GM15510 (cell line): ENCODE data around the gene MRGPRX4.

Experiments
- POLR2A ChIP-seq: IDR thresholded peaks from 3 replicates; pipeline ENCODE4 v1.6.1; 2011; ENCODE audit warnings: borderline replicate concordance; ENCODE audit not compliant: insufficient read length; ENCODE audit errors: extremely low read depth

MRGPRX4 gene

DNA sequence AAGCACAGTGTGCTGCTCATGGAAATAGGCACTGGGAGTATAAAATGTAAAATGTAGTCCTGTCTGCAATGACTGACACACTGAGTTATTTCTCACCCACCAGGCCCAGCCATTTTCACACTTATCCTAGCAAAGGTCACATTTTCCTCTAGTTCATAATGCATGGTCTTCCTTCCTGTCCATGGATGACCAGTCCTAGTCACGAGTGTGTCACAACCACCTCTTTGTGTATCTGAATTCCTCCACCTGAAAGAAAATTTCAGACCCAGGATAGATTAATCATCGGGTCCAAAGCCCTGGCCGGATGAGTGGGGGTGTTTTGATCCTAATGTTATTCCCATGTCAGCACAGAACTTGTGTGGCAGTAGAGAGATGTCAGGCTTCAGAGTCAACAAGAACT, at the start of gene MRGPRX4:
TSS of gene MRGPRX4 (plus strand) at position 172 of the 400 bp plus-strand sequence. CDS start 420 bp downstream, outside the sequence.
- TF ChIP-seq POLR2A = no peak

DNA sequence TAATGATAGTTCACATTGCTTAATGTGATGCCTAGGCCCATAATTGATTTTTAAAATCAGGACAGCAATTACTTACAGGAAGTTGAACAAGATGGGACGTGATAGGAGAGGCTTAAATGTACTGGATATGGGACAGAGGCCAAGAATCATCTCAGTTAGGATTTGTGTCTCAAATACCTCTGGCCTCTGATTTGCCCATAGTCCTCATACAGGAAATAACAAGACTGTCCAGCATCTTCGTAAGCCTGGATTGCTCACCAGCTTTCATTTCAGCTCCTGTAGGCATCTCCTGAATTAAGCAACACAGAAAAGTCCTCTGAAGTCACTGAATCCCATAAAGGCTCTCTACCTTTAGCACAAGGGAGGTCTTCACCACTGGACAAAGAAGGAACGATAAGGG, 40.3 kb upstream of the MRGPRX4 start, which contains the start of gene MRGPRX3:
TSS of gene MRGPRX3 (plus strand) at position 231 of the 400 bp plus-strand sequence. CDS start 4,632 bp downstream, outside the sequence.
- TF ChIP-seq POLR2A = no peak

DNA sequence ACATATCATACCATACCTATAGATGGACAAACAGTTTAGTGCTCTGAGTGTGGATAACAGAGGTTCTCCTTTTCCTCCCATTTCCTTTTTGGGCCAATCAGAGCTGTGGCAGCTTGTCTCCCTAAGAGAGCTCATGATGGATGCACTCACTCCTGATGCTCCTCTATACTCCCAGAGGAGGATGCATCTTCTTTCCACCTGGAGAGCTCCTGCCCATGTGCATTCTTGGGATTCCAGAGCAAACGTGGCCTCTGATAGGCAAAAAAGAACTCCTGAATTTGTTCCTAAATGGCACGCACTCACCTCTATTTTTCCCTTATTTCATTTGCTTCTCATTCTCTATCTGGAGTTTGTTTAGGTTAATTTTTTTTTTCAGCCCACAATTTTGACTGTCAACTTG, 37.3 kb upstream of the MRGPRX4 start:
- no peak for TF ChIP-seq POLR2A

DNA sequence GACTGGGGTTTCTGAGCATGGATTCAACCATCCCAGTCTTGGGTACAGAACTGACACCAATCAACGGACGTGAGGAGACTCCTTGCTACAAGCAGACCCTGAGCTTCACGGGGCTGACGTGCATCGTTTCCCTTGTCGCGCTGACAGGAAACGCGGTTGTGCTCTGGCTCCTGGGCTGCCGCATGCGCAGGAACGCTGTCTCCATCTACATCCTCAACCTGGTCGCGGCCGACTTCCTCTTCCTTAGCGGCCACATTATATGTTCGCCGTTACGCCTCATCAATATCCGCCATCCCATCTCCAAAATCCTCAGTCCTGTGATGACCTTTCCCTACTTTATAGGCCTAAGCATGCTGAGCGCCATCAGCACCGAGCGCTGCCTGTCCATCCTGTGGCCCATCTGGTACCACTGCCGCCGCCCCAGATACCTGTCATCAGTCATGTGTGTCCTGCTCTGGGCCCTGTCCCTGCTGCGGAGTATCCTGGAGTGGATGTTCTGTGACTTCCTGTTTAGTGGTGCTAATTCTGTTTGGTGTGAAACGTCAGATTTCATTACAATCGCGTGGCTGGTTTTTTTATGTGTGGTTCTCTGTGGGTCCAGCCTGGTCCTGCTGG, 35.3 kb upstream of the MRGPRX4 start:
- no peak for TF ChIP-seq POLR2A

DNA sequence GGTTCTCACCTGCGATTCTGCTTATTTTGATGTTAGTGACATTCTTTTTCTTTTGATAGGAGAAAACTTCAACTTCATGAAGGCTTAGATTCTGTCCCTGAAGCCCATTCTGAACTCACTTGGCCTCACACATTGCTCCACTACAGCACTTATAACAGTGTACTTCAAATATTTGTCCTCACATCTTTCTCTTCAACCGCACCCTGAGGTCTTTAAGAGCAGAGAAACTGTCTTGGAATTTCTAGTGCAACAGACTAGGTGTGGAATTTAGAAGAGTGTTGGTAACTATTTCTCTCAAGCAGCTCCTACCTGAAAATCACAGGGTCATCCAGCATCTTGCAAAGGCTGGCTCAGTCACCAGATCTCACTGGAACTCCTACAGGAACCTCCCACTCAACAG, 32.5 kb upstream of the MRGPRX4 start:
- no peak for TF ChIP-seq POLR2A

DNA sequence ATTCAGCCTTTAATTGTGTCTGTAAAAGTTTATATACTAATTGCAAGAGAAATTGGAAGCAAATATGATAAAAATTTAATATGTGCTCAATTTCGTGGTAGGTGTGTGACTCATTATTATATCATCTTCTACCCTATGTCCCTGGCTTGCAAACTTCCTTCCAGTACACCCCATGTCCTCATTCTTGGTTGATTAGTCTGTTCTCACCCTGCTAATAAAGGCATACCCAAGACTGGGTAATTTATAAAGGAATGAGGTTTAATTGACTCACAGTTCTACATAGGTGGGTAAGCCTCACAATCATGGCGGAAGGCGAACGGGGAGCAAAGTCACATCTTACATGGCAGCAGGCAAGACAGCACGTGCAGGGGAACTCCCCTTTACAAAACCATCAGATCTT, 28.4 kb upstream of the MRGPRX4 start:
- no peak for TF ChIP-seq POLR2A

DNA sequence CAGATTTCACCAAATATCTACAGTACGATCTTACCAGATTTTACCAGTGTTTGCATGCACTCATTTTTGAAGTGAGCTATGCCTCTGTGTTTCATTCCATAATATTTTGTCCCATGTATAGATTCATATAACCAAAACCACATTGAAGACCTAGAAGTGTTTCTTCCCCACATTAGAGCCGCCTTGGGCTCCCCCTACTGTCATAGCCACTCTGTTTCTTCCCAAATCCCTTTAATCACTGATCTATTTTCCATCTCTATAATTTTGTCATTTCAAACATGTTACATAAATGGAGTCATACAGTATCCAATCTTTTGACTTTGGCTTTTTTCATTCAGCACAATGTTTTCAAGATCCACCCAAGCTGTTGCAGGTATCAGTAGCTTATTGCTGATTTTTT, 27.6 kb upstream of the MRGPRX4 start:
- TF ChIP-seq POLR2A = no peak

DNA sequence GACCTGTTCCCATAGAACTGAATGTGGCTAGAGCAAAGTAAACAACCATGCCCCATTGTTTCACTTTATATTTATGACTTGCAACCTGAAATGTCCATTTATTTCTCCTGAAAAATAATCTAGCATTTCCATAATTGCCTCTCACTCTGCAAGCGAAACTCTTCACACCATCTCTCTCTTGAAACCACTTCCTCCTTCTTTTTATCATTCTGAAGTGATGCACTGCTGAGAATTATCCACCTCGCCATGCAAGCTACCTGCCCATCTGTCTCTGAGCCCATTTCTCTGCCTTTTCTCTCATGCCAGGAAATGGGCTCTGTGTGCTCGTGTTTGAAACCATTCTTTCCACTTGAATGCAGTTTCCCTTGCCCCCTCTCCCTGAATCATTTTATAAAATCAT, 26.8 kb upstream of the MRGPRX4 start:
- no peak for TF ChIP-seq POLR2A

DNA sequence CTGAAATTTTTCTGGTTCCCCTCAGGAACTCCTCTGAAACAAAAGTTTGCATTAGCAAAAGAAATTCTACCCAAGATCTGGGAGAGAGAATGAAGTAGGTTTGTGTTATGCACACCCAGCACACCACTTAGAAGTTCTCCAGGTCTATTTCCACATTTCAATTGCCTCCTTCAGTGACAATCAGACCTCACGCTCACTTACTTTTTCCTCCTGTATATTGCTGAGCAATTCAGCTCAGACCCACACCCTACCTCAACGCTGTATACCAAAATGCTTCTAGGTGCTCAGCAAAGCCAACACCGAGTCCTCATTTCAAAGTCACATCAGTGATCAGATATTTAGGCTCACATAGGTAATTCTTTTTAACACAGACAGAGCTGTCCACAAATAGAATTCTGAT, 21.1 kb upstream of the MRGPRX4 start:
- no peak for TF ChIP-seq POLR2A

DNA sequence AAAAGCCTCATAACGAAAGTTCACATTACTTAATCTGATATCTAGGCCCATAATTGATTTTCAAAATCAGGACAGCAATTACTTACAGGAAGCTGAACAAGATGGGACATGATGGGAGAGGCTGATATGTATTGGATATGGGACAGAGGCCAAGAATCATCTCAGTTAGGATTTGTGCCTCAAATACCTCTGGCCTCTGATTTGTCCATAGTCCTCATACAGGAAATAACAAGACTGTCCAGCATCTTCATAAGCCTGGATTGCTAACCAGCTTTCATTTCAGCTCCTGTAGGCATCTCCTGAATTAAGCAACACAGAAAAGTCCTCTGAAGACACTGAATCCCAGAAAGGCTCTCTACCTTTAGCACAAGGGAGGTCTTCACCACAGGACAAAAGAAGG, 4.3 kb upstream of the MRGPRX4 start:
- TF ChIP-seq POLR2A = no peak

DNA sequence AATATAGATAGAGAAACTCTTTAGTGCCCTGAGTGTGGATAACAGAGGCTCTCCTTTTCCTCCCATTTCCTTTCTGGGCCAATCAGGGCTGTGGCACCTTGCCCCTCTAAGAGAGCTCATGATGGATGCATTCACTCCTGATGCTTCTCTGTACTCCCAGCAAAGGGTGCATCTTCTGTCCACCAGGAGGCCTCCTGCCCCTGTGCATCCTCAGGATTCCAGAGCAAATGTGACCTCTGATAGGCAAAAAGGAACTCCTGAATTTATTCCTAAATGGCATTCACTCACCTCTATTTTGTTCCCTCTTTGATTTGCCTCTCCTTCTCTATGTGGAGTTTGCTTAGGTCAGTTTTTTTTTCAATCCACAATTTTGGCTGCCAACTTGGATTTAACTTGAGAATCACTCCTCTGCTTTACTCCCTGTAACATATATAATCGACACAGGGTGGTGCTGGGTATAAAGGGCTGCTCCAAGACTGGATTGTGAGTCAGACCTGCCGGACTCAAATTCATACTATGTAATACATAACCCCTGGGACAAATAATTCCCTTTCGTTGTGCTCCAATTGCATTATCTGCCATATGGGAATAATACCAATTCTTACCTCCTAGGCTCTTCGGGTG, 1.1 kb upstream of the MRGPRX4 start:
- TF ChIP-seq POLR2A = no peak

DNA sequence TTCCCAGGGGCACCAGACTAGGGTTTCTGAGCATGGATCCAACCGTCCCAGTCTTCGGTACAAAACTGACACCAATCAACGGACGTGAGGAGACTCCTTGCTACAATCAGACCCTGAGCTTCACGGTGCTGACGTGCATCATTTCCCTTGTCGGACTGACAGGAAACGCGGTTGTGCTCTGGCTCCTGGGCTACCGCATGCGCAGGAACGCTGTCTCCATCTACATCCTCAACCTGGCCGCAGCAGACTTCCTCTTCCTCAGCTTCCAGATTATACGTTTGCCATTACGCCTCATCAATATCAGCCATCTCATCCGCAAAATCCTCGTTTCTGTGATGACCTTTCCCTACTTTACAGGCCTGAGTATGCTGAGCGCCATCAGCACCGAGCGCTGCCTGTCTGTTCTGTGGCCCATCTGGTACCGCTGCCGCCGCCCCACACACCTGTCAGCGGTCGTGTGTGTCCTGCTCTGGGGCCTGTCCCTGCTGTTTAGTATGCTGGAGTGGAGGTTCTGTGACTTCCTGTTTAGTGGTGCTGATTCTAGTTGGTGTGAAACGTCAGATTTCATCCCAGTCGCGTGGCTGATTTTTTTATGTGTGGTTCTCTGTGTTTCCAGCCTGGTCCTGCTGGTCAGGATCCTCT, 709 bp downstream of the MRGPRX4 start:
- TF ChIP-seq POLR2A = no peak

DNA sequence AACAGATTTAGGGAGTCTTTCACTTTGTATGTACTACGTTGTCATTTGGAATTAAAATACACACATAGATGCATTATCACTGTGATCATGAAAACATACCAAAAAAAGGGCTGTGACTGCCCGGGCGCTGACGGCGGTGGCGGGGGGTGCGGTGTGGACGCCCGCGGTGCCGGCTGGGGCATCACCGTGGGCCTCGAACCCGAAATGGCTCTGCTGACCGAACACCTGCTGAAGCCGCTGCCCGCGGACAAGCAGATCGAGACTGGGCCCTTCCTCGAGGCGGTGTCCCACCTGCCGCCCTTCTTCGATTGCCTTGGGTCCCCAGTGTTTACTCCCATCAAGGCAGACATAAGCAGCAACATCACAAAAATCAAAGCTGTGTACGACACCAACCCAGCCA, 16.2 kb downstream of the MRGPRX4 start:
- TF ChIP-seq POLR2A = no peak

DNA sequence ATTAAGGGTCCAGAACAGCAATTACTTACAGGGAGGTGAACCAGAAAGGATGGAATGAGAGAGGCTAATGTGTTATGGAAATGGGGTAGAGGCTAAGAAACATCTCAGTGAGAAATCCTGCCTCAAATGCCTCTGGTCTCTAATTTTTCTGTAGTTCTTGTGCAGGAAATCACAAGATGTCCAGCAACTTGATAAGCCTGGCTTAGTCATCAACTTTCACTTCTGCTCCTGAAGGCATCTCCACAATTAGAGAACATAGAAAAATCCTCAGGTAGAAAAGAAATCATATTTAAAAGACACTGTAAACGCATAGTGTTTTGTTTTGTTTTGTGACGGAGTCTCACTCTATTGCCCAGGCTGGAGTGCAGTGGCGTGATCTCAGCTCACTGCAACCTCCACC, 18.7 kb downstream of the MRGPRX4 start:
- TF ChIP-seq POLR2A = no peak

DNA sequence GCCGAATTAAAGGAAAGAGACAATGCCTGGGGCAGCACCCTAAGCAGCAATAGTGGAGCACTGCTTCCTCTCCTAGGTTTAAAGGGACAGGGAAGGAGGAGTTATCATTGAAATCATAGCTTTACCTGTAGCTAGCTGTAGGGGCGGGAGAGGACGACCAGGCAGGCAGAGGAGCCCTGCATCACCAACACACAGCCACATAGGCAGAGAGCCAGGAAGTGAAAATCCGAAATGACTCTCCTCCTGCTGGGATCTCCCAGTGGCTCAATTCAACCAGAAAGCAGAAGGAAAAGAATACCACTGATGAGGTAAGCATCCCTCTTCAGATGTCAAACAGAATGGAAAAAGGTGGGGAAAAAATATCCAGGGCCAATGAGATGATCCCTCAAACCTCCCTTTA, 20.4 kb downstream of the MRGPRX4 start:
- no peak for TF ChIP-seq POLR2A

DNA sequence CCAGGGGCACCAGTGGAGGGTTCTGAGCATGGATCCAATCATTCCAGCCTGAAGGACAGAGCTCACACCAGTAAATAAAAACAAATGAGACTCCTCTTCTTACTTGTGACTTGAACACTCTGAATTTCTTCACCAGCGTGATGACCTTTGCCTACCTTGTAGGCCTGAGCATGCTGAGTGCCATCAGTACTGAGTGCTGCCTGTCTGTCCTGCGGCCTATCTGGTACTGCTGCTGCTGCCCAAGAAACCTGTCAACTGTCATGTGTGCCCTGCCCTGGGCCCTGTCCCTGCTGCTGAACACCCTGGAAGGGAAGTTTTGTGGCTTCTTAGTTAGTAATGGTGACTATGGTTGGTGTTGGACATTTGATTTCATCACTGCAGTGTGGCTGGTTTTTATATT, 23.9 kb downstream of the MRGPRX4 start:
- no peak for TF ChIP-seq POLR2A
